H1 (cell line): ENCODE results near the gene SLC23A2. TPM values are rescaled to one million over a fixed set of nuclear protein-coding genes. Genes with fewer than 3 reads are reported as not detected.

Source experiments
- CTCF ChIA-PET: fragments of 300-600 bp; sonication (Branson Sonifier 250); formaldehyde crosslinking; loops from one replicate; lab custom pipeline; 2021; ENCODE audit not compliant: partially characterized antibody; lab: Charles Lee
- POLR2A ChIA-PET: fragments of 300-600 bp; sonication (Branson Sonifier 250); formaldehyde crosslinking; loops from one replicate; lab custom pipeline; 2021; ENCODE audit warnings: inconsistent platforms; ENCODE audit not compliant: partially characterized antibody; lab: Charles Lee
- DNase-seq, 2 experiments: peaks; one replicate each; pipeline versions ENCODE4 v3.0.0 to v3.0.0-alpha.2; 2010 to 2022; ENCODE audit warnings: low spot score in 2 of 2, low read depth in 1 of 2, mixed read lengths in 1 of 2
- FAIRE-seq: peaks from 2 replicates; lab custom pipeline; 2011; peaks lifted over from hg19 to GRCh38; lab: Jason Lieb, UNC
- H2AFZ ChIP-seq: 2 replicates; pipeline ENCODE4 v1.8.1; 2012; ENCODE audit warnings: low read length, inconsistent platforms
- H2AK5ac ChIP-seq: 2 replicates; pipeline ENCODE4 v1.6.1; 2013; ENCODE audit warnings: low read depth, low read length
- H2BK120ac ChIP-seq: replicated peaks from 2 replicates; pipeline ENCODE3; 2013; ENCODE audit warnings: low read depth, low read length, inconsistent platforms
- H2BK12ac ChIP-seq: 2 replicates; pipeline ENCODE4 v1.6.1; 2013; ENCODE audit warnings: low read depth, low read length
- H2BK15ac ChIP-seq: 2 replicates; pipeline ENCODE4 v1.6.1; 2013; ENCODE audit warnings: low read length
- H2BK20ac ChIP-seq: 2 replicates; pipeline ENCODE4 v1.6.1; 2013; ENCODE audit warnings: low read length
- H2BK5ac ChIP-seq: 2 replicates; pipeline ENCODE4 v1.6.1; 2013; ENCODE audit warnings: low read depth, low read length
- H3K14ac ChIP-seq: 2 replicates; pipeline ENCODE4 v1.6.1; 2013; ENCODE audit warnings: inconsistent platforms; ENCODE audit not compliant: insufficient read length
- H3K18ac ChIP-seq: 2 replicates; pipeline ENCODE4 v1.6.1; 2013; ENCODE audit warnings: low read length; ENCODE audit errors: extremely low read depth
- H3K23ac ChIP-seq: 2 replicates; pipeline ENCODE4 v1.6.1; 2013; ENCODE audit warnings: inconsistent platforms; ENCODE audit not compliant: insufficient read length
- H3K23me2 ChIP-seq: 2 replicates; pipeline ENCODE4 v1.6.1; 2013; ENCODE audit warnings: low read depth, low read length
- H3K27ac ChIP-seq: 2 replicates; pipeline ENCODE4 v1.6.1; 2011; ENCODE audit warnings: low read depth, low read length, inconsistent platforms
- H3K27me3 ChIP-seq, 4 experiments: replicated peaks in 1 of 4; 1 replicate in 1 of 4; 2 replicates in 3 of 4; pipeline versions ENCODE4 v1.6.1 to v1.8.1; 2011 to 2013; ENCODE audit warnings: low read length in 3 of 4, mild to moderate bottlenecking in 3 of 4, inconsistent platforms in 2 of 4, mixed read lengths in 2 of 4, moderate library complexity in 1 of 4; ENCODE audit not compliant: control insufficient read depth in 3 of 4, insufficient read depth in 3 of 4; ENCODE audit errors: extremely low read depth in 1 of 4
- H3K36me3 ChIP-seq, 4 experiments: 2 replicates each; pipeline versions ENCODE4 v1.6.1 to v1.8.1; 2011 to 2013; ENCODE audit warnings: mild to moderate bottlenecking in 4 of 4, low read length in 3 of 4, moderate library complexity in 2 of 4, control low read depth in 1 of 4, inconsistent platforms in 1 of 4; ENCODE audit not compliant: insufficient read depth in 4 of 4, control insufficient read depth in 2 of 4
- H3K4ac ChIP-seq: replicated peaks from 2 replicates; pipeline ENCODE3; 2013; ENCODE audit warnings: low read length, low read depth, mixed read lengths, inconsistent platforms; ENCODE audit not compliant: insufficient read length
- H3K4me1 ChIP-seq, 4 experiments: replicated peaks in 1 of 4; 1 replicate in 1 of 4; 2 replicates in 3 of 4; pipeline versions ENCODE4 v1.6.1 to v1.8.1; 2011 to 2013; ENCODE audit warnings: low read length in 3 of 4, inconsistent platforms in 2 of 4, mixed read lengths in 1 of 4; ENCODE audit not compliant: insufficient read depth in 4 of 4, control insufficient read depth in 3 of 4
- H3K4me2 ChIP-seq, 2 experiments: 2 replicates each; pipeline versions ENCODE4 v1.6.1 to v1.8.1; 2011 to 2013; ENCODE audit warnings: low read depth in 2 of 2, low read length in 2 of 2, control low read depth in 1 of 2, inconsistent platforms in 1 of 2, mild to moderate bottlenecking in 1 of 2; ENCODE audit not compliant: insufficient read depth in 1 of 2
- H3K4me3 ChIP-seq, 4 experiments: fragments of 200-600, 300-600 bp in 1 of 4; sonication (generic), shearing (Covaris generic), sonication (Bioruptor Twin) in 1 of 4; 2 replicates each; pipeline versions ENCODE4 v1.5.1 to v1.8.1; 2011 to 2016; ENCODE audit warnings: low read length in 4 of 4, low read depth in 3 of 4, control low read depth in 2 of 4, inconsistent platforms in 2 of 4, mild to moderate bottlenecking in 2 of 4, mixed read lengths in 1 of 4, moderate library complexity in 1 of 4; ENCODE audit not compliant: insufficient read depth in 2 of 4; ENCODE audit errors: extremely low read depth in 1 of 4
- H3K56ac ChIP-seq: replicated peaks from 2 replicates; pipeline ENCODE3; 2013; ENCODE audit warnings: low read depth, mild to moderate bottlenecking, mixed read lengths, low read length, inconsistent platforms; ENCODE audit not compliant: insufficient read length
- H3K79me1 ChIP-seq: 2 replicates; pipeline ENCODE4 v1.6.1; 2013; ENCODE audit warnings: low read depth, low read length, control low read depth
- H3K79me2 ChIP-seq, 2 experiments: 2 replicates each; pipeline versions ENCODE4 v1.6.1 to v1.8.1; 2012 to 2013; ENCODE audit warnings: low read length in 2 of 2, mild to moderate bottlenecking in 2 of 2, inconsistent platforms in 1 of 2; ENCODE audit not compliant: insufficient read depth in 2 of 2, control insufficient read depth in 1 of 2
- H3K9ac ChIP-seq, 4 experiments: replicated peaks in 1 of 4; 1 replicate in 1 of 4; 2 replicates in 3 of 4; pipeline versions ENCODE4 v1.6.1 to v1.8.1; 2011 to 2013; ENCODE audit warnings: low read depth in 3 of 4, low read length in 3 of 4, control low read depth in 2 of 4, mild to moderate bottlenecking in 2 of 4, moderate library complexity in 2 of 4, inconsistent platforms in 1 of 4; ENCODE audit errors: extremely low read depth in 1 of 4
- H3K9me3 ChIP-seq, 2 experiments: 2 replicates each; pipeline versions ENCODE4 v1.6.1 to v1.8.1; 2012 to 2013; ENCODE audit warnings: mild to moderate bottlenecking in 2 of 2, moderate library complexity in 2 of 2, control low read depth in 1 of 2, inconsistent platforms in 1 of 2, low read depth in 1 of 2, low read length in 1 of 2, mixed read lengths in 1 of 2; ENCODE audit not compliant: insufficient read depth in 2 of 2
- H4K20me1 ChIP-seq, 2 experiments: replicated peaks in 1 of 2; 2 replicates each; pipeline versions ENCODE3 to v1.8.1; 2011 to 2013; ENCODE audit warnings: inconsistent platforms in 2 of 2, low read length in 2 of 2, mild to moderate bottlenecking in 1 of 2; ENCODE audit not compliant: insufficient read depth in 2 of 2, control insufficient read depth in 1 of 2
- H4K5ac ChIP-seq: 2 replicates; pipeline ENCODE4 v1.6.1; 2013; ENCODE audit warnings: low read length, low read depth, mixed read lengths, inconsistent platforms; ENCODE audit not compliant: insufficient read length
- H4K8ac ChIP-seq: 2 replicates; pipeline ENCODE4 v1.8.0; 2013; ENCODE audit warnings: mild to moderate bottlenecking, moderate library complexity, low read length, inconsistent platforms; ENCODE audit not compliant: insufficient read depth; ENCODE audit errors: extremely low read depth
- H4K91ac ChIP-seq: replicated peaks from 2 replicates; pipeline ENCODE3; 2013; ENCODE audit warnings: low read length, mixed read lengths, inconsistent platforms; ENCODE audit not compliant: insufficient read length
- ASH2L ChIP-seq: fragments of 200-600, 300-600 bp; sonication (generic); IDR thresholded peaks from one replicate; pipeline ENCODE4 v1.7.1; 2017; ENCODE audit warnings: low read length
- HDAC6 ChIP-seq: IDR thresholded peaks from one replicate; pipeline ENCODE4 v1.7.1; 2012; ENCODE audit warnings: low read depth, mild to moderate bottlenecking, inconsistent platforms, low read length, moderate library complexity
- SIRT6 ChIP-seq: IDR thresholded peaks from one replicate; pipeline ENCODE4 v1.7.1; 2012; ENCODE audit warnings: low read length, inconsistent platforms
- SRF ChIP-seq: IDR thresholded peaks from 2 replicates; pipeline ENCODE4 v1.6.1; 2011; ENCODE audit warnings: mild to moderate bottlenecking, low read depth, low read length, moderate library complexity
- WGBS, 2 experiments: shearing (Covaris generic) in 1 of 2; methylation state at CpG; one replicate each; pipeline versions ENCODE4 v1.1.6 to v1.1.7; 2013 to 2015; ENCODE audit warnings: low lambda C conversion rate in 2 of 2, mixed read lengths in 2 of 2, inconsistent platforms in 1 of 2, low coverage in 1 of 2, missing lambda C conversion rate in 1 of 2; ENCODE audit not compliant: insufficient replicate concordance in 2 of 2, insufficient coverage in 1 of 2, insufficient read length in 1 of 2; ENCODE audit errors: extremely low coverage in 1 of 2, missing lambda C conversion rate in 1 of 2; 5-methylcytosine and 5-hydroxymethylcytosine counted together
- polyA plus RNA-seq, 7 experiments: library from polyadenylated mRNA; depleted of rRNA in 3 of 7; stranded (reverse) in 5 of 7; unstranded in 2 of 7; fragments of >200 nt in 5 of 7; fragments of 200-250 nt in 2 of 7; gene quantifications; 1 replicate in 5 of 7; 2 replicates in 1 of 7; 4 replicates in 1 of 7; pipeline versions ENCODE4 v1.2.1 to v1.2.3, GENCODE V29; 2011 to 2013; ENCODE audit warnings: missing spikeins in 2 of 7, mixed read lengths in 2 of 7
- total RNA-seq: library from RNA; stranded (reverse); fragmentation: NEBNext Ultra II Directional; extraction: Animal tissue kit (Norgen Biotek cat#: 25700); gene quantifications from 2 replicates; pipeline ENCODE4 v1.2.1, GENCODE V29; 2021
- TF ChIP-seq, protein P1 (sequence below), 3 experiments: IDR thresholded peaks; 1 replicate in 2 of 3; 2 replicates in 1 of 3; pipeline versions ENCODE4 v1.5.1 to v1.6.1; 2011; ENCODE audit warnings: low read length in 3 of 3, mild to moderate bottlenecking in 3 of 3, inconsistent platforms in 2 of 3, low read depth in 1 of 3, moderate library complexity in 1 of 3; ENCODE audit not compliant: insufficient read depth in 1 of 3; ENCODE audit errors: control extremely low read depth in 1 of 3

SLC23A2 gene
- total and polyA plus RNA-seq, 2 of the 8 experiments (the other 6 are each of a cell fraction or from before 2014, with no cell fraction given), result 17.0 to 18.6 TPM

DNA sequence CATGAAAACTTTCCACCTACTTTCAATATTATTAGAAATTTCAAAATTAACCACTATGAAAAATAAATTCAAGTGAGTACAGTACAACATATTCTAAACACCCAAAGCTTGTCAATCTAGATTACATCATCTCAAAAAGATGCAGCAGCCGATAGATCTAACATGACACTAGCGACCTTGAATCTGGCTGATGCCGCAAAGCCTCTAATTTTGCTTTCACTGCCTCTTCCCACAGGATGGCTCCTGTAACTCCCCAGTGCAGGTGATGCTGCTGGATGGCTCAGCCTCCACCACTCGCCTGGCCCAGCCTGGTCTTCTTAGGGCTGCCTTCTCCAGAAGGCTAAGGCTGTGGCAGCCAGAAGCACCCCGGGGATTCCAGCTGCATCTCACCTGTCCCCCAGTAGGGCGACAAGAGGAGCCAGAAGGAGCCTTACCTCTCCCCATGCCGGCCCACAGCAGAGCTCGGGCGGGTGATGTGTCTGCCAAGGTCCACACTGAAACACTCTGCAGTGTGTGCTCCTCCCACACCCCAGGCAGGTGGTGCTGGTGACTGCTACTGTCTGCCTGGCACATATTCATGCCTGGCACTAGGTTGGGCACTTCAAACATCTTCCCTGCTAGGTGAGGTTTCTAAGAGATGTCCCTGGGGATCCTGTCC lies 82.1 kb downstream of the SLC23A2 start:
- FAIRE-seq, result no peak
- Histone ChIP-seq H3K4me3 (no peak overlapping the region), H3K23ac (no peak overlapping the region), H4K91ac (no peak overlapping the region), H3K4me2 (no peak overlapping the region), H4K5ac (no peak overlapping the region), H3K4ac (no peak overlapping the region), H2BK20ac (no peak overlapping the region), H3K23me2 (0 out of 2 replicates have a peak, but pooled peaks cover 2% of the 10 kb centered on the region), H3K27me3 (no peaks in the 10 kb centered on the region), H2AK5ac (no peak overlapping the region), H3K18ac (no peak overlapping the region), H2BK12ac (0 out of 2 replicates have a peak overlapping the region, but pooled peaks have one; percentile 39), H4K20me1 (peaks cover 0 to 2% of the 10 kb centered on the region in 2 experiments), H4K8ac (no peak overlapping the region)
- 90% methylated on average over 9 of the region's 9 CpGs; no CpG with 5 or more reads in 1 of the 2 experiments for WGBS, 2 experiments
- DNase-seq, result no peak
- TF ChIP-seq, protein P1, sequence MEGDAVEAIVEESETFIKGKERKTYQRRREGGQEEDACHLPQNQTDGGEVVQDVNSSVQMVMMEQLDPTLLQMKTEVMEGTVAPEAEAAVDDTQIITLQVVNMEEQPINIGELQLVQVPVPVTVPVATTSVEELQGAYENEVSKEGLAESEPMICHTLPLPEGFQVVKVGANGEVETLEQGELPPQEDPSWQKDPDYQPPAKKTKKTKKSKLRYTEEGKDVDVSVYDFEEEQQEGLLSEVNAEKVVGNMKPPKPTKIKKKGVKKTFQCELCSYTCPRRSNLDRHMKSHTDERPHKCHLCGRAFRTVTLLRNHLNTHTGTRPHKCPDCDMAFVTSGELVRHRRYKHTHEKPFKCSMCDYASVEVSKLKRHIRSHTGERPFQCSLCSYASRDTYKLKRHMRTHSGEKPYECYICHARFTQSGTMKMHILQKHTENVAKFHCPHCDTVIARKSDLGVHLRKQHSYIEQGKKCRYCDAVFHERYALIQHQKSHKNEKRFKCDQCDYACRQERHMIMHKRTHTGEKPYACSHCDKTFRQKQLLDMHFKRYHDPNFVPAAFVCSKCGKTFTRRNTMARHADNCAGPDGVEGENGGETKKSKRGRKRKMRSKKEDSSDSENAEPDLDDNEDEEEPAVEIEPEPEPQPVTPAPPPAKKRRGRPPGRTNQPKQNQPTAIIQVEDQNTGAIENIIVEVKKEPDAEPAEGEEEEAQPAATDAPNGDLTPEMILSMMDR (IDR thresholded peaks at IDR 0.05; ENCODE audit: control extremely low read depth in 1 of 3, insufficient read depth in 1 of 3, low read depth in 1 of 3, low read length in 3 of 3), result peak in 1 of 3 experiments; percentile 4; a peak in 1 of 4 replicates
- TF ChIP-seq SIRT6 (no peak), HDAC6 (no peak), SRF (no peak), ASH2L (no peak)
- TF ChIP-seq, all 59 proteins: peak for 1
- no peak overlapping the region for H2AFZ ChIP-seq
- H3K79me2 ChIP-seq, result no peaks in the 10 kb centered on the region; a peak in 2 of 4 replicates
- H3K27ac ChIP-seq, result no peak overlapping the region
- no peak overlapping the region for H3K9ac ChIP-seq
- no peak overlapping the region for H3K56ac ChIP-seq
- H2BK5ac ChIP-seq, result peak overlapping the region; percentile 52; the same call in 1 of the 2 replicates
- 0 out of 2 replicates have a peak overlapping the region, but pooled peaks have one; percentile 22 for H2BK15ac ChIP-seq
- ChIA-PET CTCF (interaction anchor here (0.6 to 1.5 kb wide), 7 partner anchors 15 to 1268 kb away, joined by 3 to 6 read pairs (median 3); no protein-coding TSS in a partner anchor), POLR2A (interaction anchor here (1.0 kb wide), 1 partner anchor 160 kb away, joined by 3 read pairs; no protein-coding TSS in a partner anchor)
- no peak overlapping the region for H3K14ac ChIP-seq
- H2BK120ac ChIP-seq, result no peak overlapping the region
- H3K9me3 ChIP-seq, result no peaks in the 10 kb centered on the region
- no peaks in the 10 kb centered on the region for H3K79me1 ChIP-seq
- H3K36me3 ChIP-seq, result no peaks in the 10 kb centered on the region
- H3K4me1 ChIP-seq, result peaks cover 0 to 4% (median 0%) of the 10 kb centered on the region in 4 experiments; a peak in 1 of 7 replicates
